Measurements from ENCODE around the gene ERC2.

ERC2 gene

DNA sequence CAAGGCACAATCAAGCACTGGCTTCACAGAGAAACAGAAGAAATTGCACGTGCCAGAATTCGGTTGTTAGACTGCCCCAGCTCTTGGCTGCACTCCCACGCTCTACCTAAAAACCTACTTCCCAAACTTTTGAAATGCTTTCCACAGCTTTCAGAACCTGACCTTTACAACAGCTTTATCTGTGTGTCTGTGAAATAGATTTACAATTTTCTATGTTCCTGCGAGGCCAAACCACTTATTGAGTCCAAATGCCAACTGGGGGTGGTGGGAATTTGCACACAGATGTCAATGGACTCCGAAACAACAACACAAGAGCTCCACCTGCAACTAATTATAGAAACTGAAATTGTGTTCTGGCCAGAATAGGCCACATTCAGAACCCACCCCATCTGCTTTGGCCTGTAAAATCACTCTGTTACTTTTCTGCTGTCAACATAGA, 44.6 kb downstream of the ERC2 start:
- Histone ChIP-seq H3K27ac (no peak overlapping the region), H3K27me3 (ENCODE audit: insufficient read depth, low read depth, severe bottlenecking) (no peaks in the 10 kb centered on the region), H3K4me3 (ENCODE audit: low read depth, low read length) (no peak overlapping the region), H3K36me3 (no peaks in the 10 kb centered on the region), H3K9me3 (ENCODE audit: severe bottlenecking) (no peaks in the 10 kb centered on the region)
- TF ChIP-seq, protein P1, sequence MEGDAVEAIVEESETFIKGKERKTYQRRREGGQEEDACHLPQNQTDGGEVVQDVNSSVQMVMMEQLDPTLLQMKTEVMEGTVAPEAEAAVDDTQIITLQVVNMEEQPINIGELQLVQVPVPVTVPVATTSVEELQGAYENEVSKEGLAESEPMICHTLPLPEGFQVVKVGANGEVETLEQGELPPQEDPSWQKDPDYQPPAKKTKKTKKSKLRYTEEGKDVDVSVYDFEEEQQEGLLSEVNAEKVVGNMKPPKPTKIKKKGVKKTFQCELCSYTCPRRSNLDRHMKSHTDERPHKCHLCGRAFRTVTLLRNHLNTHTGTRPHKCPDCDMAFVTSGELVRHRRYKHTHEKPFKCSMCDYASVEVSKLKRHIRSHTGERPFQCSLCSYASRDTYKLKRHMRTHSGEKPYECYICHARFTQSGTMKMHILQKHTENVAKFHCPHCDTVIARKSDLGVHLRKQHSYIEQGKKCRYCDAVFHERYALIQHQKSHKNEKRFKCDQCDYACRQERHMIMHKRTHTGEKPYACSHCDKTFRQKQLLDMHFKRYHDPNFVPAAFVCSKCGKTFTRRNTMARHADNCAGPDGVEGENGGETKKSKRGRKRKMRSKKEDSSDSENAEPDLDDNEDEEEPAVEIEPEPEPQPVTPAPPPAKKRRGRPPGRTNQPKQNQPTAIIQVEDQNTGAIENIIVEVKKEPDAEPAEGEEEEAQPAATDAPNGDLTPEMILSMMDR (IDR thresholded peaks at IDR 0.05; ENCODE audit: low read depth, low read length), result no peak
- no peak for DNase-seq

DNA sequence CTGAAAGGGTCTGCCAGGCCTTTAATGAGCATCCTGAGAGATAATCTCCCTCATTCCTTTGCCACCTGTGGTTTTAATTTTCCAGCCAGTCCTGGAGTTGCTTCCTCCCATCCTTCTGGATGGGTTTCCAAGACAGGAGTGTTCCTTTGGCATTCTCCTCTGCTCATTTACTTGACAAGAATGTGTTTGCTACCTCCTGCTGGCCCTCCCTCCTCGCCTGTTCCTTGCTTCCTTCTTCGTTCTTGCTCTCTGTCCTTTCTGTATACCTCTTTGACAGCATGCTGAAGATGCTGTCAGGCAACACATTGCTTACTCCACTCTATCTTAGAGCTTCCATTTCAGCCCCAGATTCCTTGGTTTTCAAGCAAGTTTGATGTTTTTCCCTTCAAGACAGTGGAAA, 46.0 kb downstream of the ERC2 start:
- TF ChIP-seq, protein P1 (IDR thresholded peaks at IDR 0.05; ENCODE audit: low read depth, low read length), result no peak
- Histone ChIP-seq H3K27me3 (ENCODE audit: insufficient read depth, low read depth, severe bottlenecking) (no peaks in the 10 kb centered on the region), H3K4me3 (ENCODE audit: low read depth, low read length) (no peak overlapping the region), H3K27ac (no peak overlapping the region), H3K9me3 (ENCODE audit: severe bottlenecking) (no peaks in the 10 kb centered on the region), H3K36me3 (no peaks in the 10 kb centered on the region)
- no peak for DNase-seq

DNA sequence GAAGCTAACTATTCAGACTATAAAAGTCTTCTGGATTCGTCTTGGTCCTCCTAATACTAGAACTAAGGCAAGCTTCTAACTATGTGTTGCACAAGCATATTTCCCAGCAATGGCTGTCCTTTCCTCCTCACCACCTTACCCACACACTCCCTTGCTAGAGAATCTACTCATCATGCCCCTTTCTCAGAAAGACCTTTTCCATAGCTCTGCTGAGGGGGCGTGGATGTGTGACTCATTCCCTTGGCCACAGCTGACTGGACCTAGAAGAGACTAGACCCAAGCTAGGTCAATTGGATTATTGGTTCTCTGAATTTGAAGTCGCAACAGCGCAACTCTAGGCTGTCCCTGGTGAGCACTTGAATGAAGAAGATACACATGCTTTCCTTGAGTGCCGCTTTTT, 47.1 kb downstream of the ERC2 start:
- Histone ChIP-seq H3K36me3 (no peaks in the 10 kb centered on the region), H3K9me3 (ENCODE audit: severe bottlenecking) (no peaks in the 10 kb centered on the region), H3K27ac (no peak overlapping the region), H3K4me3 (ENCODE audit: low read depth, low read length) (no peak overlapping the region), H3K27me3 (ENCODE audit: insufficient read depth, low read depth, severe bottlenecking) (no peaks in the 10 kb centered on the region)
- TF ChIP-seq, protein P1 (IDR thresholded peaks at IDR 0.05; ENCODE audit: low read depth, low read length), result no peak
- DNase-seq, result no peak

DNA sequence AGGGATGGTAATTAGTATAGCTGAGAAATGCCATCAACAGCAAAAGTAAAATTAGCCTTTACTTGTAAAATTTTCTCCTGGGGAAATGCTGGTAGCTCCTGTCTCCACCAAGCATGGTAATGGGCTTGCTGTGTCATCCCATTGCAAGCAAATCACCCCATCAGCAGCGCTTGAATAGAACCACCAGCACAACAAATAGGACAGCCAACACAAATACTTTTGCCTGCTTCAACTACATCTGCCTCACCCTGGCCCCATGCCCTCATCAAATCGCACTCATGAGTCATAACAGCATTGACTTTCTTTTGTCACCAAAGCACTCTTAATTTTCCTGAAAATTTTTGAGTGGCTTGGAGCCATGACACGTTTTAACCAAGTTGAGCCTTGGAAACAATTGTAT, 52.6 kb downstream of the ERC2 start:
- DNase-seq, result no peak
- no peaks in the 10 kb centered on the region for H3K27me3 ChIP-seq (ENCODE audit: insufficient read depth, low read depth, severe bottlenecking)
- TF ChIP-seq, protein P1 (IDR thresholded peaks at IDR 0.05; ENCODE audit: low read depth, low read length), result no peak
- H3K4me3 ChIP-seq (ENCODE audit: low read depth, low read length), result no peak overlapping the region
- no peak overlapping the region for H3K27ac ChIP-seq
- H3K36me3 ChIP-seq, result no peaks in the 10 kb centered on the region
- H3K9me3 ChIP-seq (ENCODE audit: severe bottlenecking), result no peaks in the 10 kb centered on the region

DNA sequence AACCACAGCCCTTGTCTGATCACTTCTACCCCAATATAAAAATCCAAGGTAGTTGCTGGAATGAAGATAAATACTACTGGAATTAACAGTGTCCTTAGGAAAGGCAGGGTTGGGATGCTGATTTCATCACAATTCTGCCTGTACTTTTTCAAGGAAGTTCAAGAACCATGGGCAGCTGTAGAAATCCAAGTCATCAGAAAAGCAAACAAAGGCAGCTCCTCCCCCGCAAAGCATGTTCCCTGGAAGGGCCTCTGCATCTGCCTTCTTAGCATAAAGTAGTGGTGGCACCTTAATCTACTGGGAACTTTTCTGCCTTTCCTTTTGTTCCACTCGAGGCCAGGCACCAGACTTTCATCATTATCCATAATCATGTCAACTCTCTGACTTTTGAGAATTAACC, 54.4 kb downstream of the ERC2 start:
- no peaks in the 10 kb centered on the region for H3K27me3 ChIP-seq (ENCODE audit: insufficient read depth, low read depth, severe bottlenecking)
- no peak overlapping the region for H3K4me3 ChIP-seq (ENCODE audit: low read depth, low read length)
- TF ChIP-seq, protein P1 (IDR thresholded peaks at IDR 0.05; ENCODE audit: low read depth, low read length), result no peak
- H3K36me3 ChIP-seq, result no peaks in the 10 kb centered on the region
- H3K27ac ChIP-seq, result no peak overlapping the region
- DNase-seq, result no peak
- H3K9me3 ChIP-seq (ENCODE audit: severe bottlenecking), result no peaks in the 10 kb centered on the region

DNA sequence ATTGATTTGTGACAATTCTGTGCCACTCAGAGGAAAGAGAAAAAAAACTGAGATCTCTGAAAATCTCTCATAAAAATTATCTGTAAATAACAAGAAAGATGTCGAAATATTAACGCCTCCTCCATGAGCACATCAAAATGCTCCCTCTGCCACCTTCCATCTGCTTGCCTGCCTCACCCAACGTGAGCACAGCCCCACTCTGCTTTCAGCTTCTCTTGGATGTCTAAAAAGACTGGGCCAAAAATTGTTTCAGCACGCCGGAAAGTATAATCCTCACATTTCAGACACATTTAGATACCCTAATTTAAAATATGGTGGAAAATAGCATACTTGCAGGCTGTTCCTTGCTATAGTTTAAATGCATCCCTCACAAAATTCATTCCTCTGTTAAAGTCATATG, 57.1 kb downstream of the ERC2 start:
- H3K9me3 ChIP-seq (ENCODE audit: severe bottlenecking), result no peaks in the 10 kb centered on the region
- no peak overlapping the region for H3K27ac ChIP-seq
- H3K4me3 ChIP-seq (ENCODE audit: low read depth, low read length), result no peak overlapping the region
- H3K36me3 ChIP-seq, result no peaks in the 10 kb centered on the region
- no peaks in the 10 kb centered on the region for H3K27me3 ChIP-seq (ENCODE audit: insufficient read depth, low read depth, severe bottlenecking)
- TF ChIP-seq, protein P1 (IDR thresholded peaks at IDR 0.05; ENCODE audit: low read depth, low read length), result no peak
- no peak for DNase-seq

Measured in WERI-Rb-1 (cell line).